OCI-LY3 (cell line): ENCODE measurements around the gene NLGN1.
A peak's percentile ranks its signal among the peaks of the same experiment; 100 is the strongest.
"Not testable (repeated sequence)": the region's sequence is repeated elsewhere in the genome, so short reads cannot be mapped to it uniquely, and the experiment has no call there.

Experiments used
- H2AFZ ChIP-seq: fragments of 200-600, 300-600 bp; shearing (Covaris generic); 2 replicates; pipeline ENCODE4 v1.6.0; 2014; ENCODE audit warnings: antibody characterized with exemption, low read depth, low read length
- H3K27ac ChIP-seq: fragments of 200-600, 300-600 bp; sonication (generic); 2 replicates; pipeline ENCODE4 v1.5.1; 2014; ENCODE audit warnings: mild to moderate bottlenecking, low read length, moderate library complexity, mixed read lengths
- H3K27me3 ChIP-seq: fragments of 200-600, 300-600 bp; sonication (generic); 2 replicates; pipeline ENCODE4 v1.6.1; 2014; ENCODE audit warnings: low read depth, low read length, mixed read lengths
- H3K36me3 ChIP-seq: fragments of 200-600, 300-600 bp; sonication (generic); replicated peaks from 2 replicates; pipeline ENCODE3; 2014; ENCODE audit warnings: low read depth, low read length, mixed read lengths
- H3K4me1 ChIP-seq: fragments of 300-600, 200-600 bp; sonication (generic); 2 replicates; pipeline ENCODE4 v1.6.1; 2014; ENCODE audit warnings: low read length, mixed read lengths
- H3K4me2 ChIP-seq: fragments of 200-600, 300-600 bp; sonication (generic); 2 replicates; pipeline ENCODE4 v1.6.1; 2014; ENCODE audit warnings: low read length, mixed read lengths
- H3K4me3 ChIP-seq: fragments of 300-600, 200-600 bp; sonication (generic); 2 replicates; pipeline ENCODE4 v1.5.1; 2014; ENCODE audit warnings: antibody characterized with exemption, mild to moderate bottlenecking, low read length, moderate library complexity
- H3K79me2 ChIP-seq: fragments of 300-600, 200-600 bp; shearing (Covaris generic); 2 replicates; pipeline ENCODE4 v1.6.1; 2014; ENCODE audit warnings: mild to moderate bottlenecking, low read length, mixed read lengths
- H3K9ac ChIP-seq: fragments of 300-600, 200-600 bp; shearing (Covaris generic); 2 replicates; pipeline ENCODE4 v1.6.0; 2014; ENCODE audit warnings: mild to moderate bottlenecking, low read length, moderate library complexity
- H3K9me3 ChIP-seq: fragments of 200-600, 300-600 bp; shearing (Covaris generic); 2 replicates; pipeline ENCODE4 v1.6.1; 2014; ENCODE audit warnings: low read length, mixed read lengths; ENCODE audit not compliant: insufficient read depth
- H4K20me1 ChIP-seq: fragments of 200-600, 300-600 bp; sonication (generic); 2 replicates; pipeline ENCODE4 v1.6.1; 2016; ENCODE audit warnings: low read length, mixed read lengths; ENCODE audit not compliant: insufficient read depth
- EZH2phosphoT487 ChIP-seq: fragments of 200-600 bp; shearing (Covaris generic); IDR thresholded peaks from 2 replicates; pipeline ENCODE4 v1.6.1; 2018; ENCODE audit warnings: antibody characterized with exemption, mixed run types, low read depth
- TF ChIP-seq, protein P1 (sequence below): fragments of 200-600, 300-600 bp; sonication (generic); IDR thresholded peaks from 2 replicates; pipeline ENCODE4 v1.5.1; 2014; ENCODE audit warnings: antibody characterized with exemption, low read length, low read depth

The NLGN1 gene

DNA sequence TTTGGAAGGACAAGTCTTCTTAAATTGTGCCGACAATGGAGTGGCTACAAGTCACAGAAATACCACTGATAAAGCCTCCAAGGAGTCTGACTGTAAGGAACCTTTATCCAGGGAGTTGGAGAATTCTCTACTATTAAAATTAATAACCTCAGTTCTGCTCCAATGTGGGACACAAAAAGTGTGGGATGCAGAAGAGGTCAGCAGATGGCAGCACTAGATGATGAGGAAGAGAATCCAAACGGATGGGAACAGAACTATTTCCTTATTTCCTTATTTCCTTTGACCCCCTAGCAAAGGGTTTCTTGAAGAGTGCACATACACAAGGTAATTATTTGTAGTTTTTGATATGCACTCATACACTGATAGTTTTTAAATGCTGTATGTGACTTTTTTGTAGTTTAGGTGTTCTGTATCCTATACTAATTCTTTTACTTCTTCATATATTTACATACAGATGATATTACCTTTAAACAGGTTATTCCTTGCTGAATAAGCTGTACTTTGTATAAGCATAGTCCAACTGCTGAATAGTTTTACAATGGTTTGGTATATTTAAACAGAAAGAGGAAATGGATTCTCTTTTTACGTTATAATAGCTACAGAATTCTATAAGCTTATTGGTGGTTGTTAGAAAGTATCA lies 25.6 kb upstream of the NLGN1 start:
- H4K20me1 ChIP-seq = no peaks in the 10 kb centered on the region
- no peaks in the 10 kb centered on the region for H3K79me2 ChIP-seq
- H3K4me2 ChIP-seq = no peak overlapping the region
- no peaks in the 10 kb centered on the region for H3K27me3 ChIP-seq
- H3K4me1 ChIP-seq = no peaks in the 10 kb centered on the region
- TF ChIP-seq, protein P1, sequence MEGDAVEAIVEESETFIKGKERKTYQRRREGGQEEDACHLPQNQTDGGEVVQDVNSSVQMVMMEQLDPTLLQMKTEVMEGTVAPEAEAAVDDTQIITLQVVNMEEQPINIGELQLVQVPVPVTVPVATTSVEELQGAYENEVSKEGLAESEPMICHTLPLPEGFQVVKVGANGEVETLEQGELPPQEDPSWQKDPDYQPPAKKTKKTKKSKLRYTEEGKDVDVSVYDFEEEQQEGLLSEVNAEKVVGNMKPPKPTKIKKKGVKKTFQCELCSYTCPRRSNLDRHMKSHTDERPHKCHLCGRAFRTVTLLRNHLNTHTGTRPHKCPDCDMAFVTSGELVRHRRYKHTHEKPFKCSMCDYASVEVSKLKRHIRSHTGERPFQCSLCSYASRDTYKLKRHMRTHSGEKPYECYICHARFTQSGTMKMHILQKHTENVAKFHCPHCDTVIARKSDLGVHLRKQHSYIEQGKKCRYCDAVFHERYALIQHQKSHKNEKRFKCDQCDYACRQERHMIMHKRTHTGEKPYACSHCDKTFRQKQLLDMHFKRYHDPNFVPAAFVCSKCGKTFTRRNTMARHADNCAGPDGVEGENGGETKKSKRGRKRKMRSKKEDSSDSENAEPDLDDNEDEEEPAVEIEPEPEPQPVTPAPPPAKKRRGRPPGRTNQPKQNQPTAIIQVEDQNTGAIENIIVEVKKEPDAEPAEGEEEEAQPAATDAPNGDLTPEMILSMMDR = peak; percentile 53
- TF ChIP-seq EZH2phosphoT487 = no peak
- H3K9me3 ChIP-seq = no peaks in the 10 kb centered on the region
- no peaks in the 10 kb centered on the region for H3K36me3 ChIP-seq
- no peak overlapping the region for H3K27ac ChIP-seq
- H3K9ac ChIP-seq = no peak overlapping the region
- H2AFZ ChIP-seq = no peak overlapping the region
- H3K4me3 ChIP-seq = no peak overlapping the region

DNA sequence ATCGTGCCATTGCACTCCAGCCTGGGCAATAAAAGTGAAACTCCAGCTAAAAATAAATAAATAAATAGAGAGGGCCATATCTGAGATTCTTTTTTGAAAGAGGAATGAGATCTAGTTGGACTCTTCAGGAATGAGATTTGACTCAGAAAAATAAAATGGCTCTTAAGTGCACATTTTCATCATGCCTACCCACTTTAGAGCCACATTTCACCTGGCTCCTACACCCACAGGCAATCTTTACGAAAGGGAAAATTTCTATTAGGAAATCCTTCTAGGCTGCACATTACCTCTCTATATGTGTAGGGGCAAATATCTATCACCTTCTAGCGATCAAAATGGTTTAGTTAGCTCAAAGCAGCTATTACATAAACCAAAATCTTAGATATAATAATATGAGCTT lies 16.9 kb upstream of the NLGN1 start:
- Histone ChIP-seq H2AFZ (no peak overlapping the region), H3K36me3 (no peaks in the 10 kb centered on the region), H3K4me1 (no peaks in the 10 kb centered on the region), H3K9me3 (no peaks in the 10 kb centered on the region), H3K79me2 (no peaks in the 10 kb centered on the region), H3K27ac (no peak overlapping the region), H3K9ac (no peak overlapping the region), H3K27me3 (no peaks in the 10 kb centered on the region), H3K4me2 (no peak overlapping the region), H4K20me1 (no peaks in the 10 kb centered on the region), H3K4me3 (no peak overlapping the region)
- TF ChIP-seq, protein P1 = no peak
- no peak for TF ChIP-seq EZH2phosphoT487

DNA sequence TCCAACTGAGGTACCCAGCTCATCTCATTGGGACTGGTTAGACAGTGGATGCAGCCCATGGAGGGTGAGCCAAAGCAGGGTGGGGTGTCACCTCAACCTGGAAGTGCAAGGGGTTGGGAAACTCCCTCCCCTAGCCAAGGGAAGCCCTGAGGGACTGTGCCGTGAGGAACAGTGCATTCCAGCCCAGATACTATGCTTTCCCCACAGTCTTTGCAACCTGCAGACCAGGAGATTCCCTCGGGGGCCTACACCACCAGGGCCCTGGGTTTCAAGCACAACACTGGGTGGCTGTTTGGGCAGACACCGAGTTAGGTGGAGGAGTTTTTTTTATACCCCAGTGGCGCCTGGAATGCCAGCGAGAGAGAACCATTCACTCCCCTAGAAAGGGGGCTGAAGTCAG lies 15.6 kb upstream of the NLGN1 start:
- not testable (repeated sequence) for H3K4me1 ChIP-seq

DNA sequence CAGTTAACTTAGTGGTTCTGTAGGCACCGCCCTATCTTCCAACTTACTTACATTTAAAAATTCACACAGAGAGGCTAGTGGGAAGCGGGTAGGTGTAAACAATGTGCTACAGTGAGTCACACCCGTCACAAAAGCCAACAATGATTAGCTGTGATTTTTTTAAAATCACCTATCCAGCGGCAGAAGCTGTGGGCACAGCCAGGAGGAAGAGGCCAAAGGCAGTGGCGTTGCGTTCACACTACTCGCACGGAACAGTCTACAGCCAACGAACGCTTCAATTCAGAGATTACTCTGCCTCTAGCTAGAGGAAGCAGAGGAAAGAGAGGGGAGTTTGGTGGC lies 2.5 kb upstream of the NLGN1 start:
- no peaks in the 10 kb centered on the region for H3K27me3 ChIP-seq
- H3K4me1 ChIP-seq = no peaks in the 10 kb centered on the region
- no peak overlapping the region for H2AFZ ChIP-seq
- no peak overlapping the region for H3K4me2 ChIP-seq
- no peaks in the 10 kb centered on the region for H4K20me1 ChIP-seq
- H3K36me3 ChIP-seq = no peaks in the 10 kb centered on the region
- H3K9ac ChIP-seq = no peak overlapping the region
- no peak overlapping the region for H3K27ac ChIP-seq
- H3K79me2 ChIP-seq = no peaks in the 10 kb centered on the region
- H3K9me3 ChIP-seq = no peaks in the 10 kb centered on the region
- no peak for TF ChIP-seq EZH2phosphoT487
- TF ChIP-seq, protein P1 = no peak
- no peak overlapping the region for H3K4me3 ChIP-seq

More for the DNA sequence above, 15.6 kb upstream of the NLGN1 start:
- not testable (repeated sequence) for H3K36me3 ChIP-seq, H2AFZ ChIP-seq, H4K20me1 ChIP-seq, H3K4me2 ChIP-seq, H3K4me3 ChIP-seq, H3K9me3 ChIP-seq, H3K27me3 ChIP-seq, H3K9ac ChIP-seq, H3K27ac ChIP-seq, H3K79me2 ChIP-seq
